GM21515 (cell line): ENCODE results near the gene PDAP1.
"Not testable (repeated sequence)": the region's sequence is repeated elsewhere in the genome, so short reads cannot be mapped to it uniquely, and the experiment has no call there.

Experiments
- ATAC-seq: cut with Tn5 transposase; IDR thresholded peaks from one replicate; pipeline ENCODE4 v1.9.1; 2021; ENCODE audit not compliant: unreplicated experiment

Gene PDAP1

GRCh38 chr7:99379693-99380031 lies 28.7 kb downstream of the PDAP1 start:
- ATAC-seq = peak; percentile 9

- no peak for ATAC-seq
Measured at GRCh38 chr7:99379043-99379577, 29.3 kb downstream of the PDAP1 start.

GRCh38 chr7:99375070-99375807 lies 33.2 kb downstream of the PDAP1 start:
- peak; percentile 45 for ATAC-seq

GRCh38 chr7:99374111-99375064 lies 34.0 kb downstream of the PDAP1 start, which contains the start of gene ARPC1B:
Gene ARPC1B, plus strand, starts transcription at chr7:99374730. Its CDS starts 10,985 bp downstream, at chr7:99385715.
- peak; percentile 53 for ATAC-seq

GRCh38 chr7:99373091-99374066 lies 35.0 kb downstream of the PDAP1 start:
- ATAC-seq = no peak

- no peak for ATAC-seq
Measured at GRCh38 chr7:99372275-99373090, 35.9 kb downstream of the PDAP1 start.

GRCh38 chr7:99371376-99371920 lies 36.9 kb downstream of the PDAP1 start:
- ATAC-seq = no peak

GRCh38 chr7:99369767-99370391 lies 38.5 kb downstream of the PDAP1 start:
- ATAC-seq = no peak

- ATAC-seq = no peak
Measured at GRCh38 chr7:99368750-99369389, 39.5 kb downstream of the PDAP1 start.

GRCh38 chr7:99366646-99367045 lies 41.8 kb downstream of the PDAP1 start:
- ATAC-seq = no peak

GRCh38 chr7:99365318-99366141 lies 42.9 kb downstream of the PDAP1 start:
- no peak for ATAC-seq

- no peak for ATAC-seq
Measured at GRCh38 chr7:99363286-99363685, 45.1 kb downstream of the PDAP1 start.

- ATAC-seq = no peak
Measured at GRCh38 chr7:99362801-99363200, 45.6 kb downstream of the PDAP1 start.

- no peak for ATAC-seq
Measured at GRCh38 chr7:99359465-99360154, 48.8 kb downstream of the PDAP1 start.

- ATAC-seq = not testable (repeated sequence)
Measured at GRCh38 chr7:99358521-99358920, 49.9 kb downstream of the PDAP1 start.

GRCh38 chr7:99357701-99358490 lies 50.5 kb downstream of the PDAP1 start:
- no peak for ATAC-seq
